ENCODE results near the gene SYF2.

Gene SYF2

GRCh38 chr1:25217015-25217414 is 15.3 kb downstream of the SYF2 start:
- no peaks in the 10 kb centered on the region for H3K4me1 ChIP-seq (ENCODE audit: low read length)
- no peak overlapping the region for H2AFZ ChIP-seq (ENCODE audit: low read length)
- H3K36me3 ChIP-seq (replicated peaks; ENCODE audit: insufficient read depth, low read length), result no peaks in the 10 kb centered on the region; the same call in none of the 2 replicates
- H3K4me2 ChIP-seq (ENCODE audit: low read depth, low read length), result no peak overlapping the region
- H3K4me3 ChIP-seq (ENCODE audit: low read length), result no peak overlapping the region
- no peaks in the 10 kb centered on the region for H4K20me1 ChIP-seq (ENCODE audit: insufficient read depth, low read length)
- no peak overlapping the region for H3K27ac ChIP-seq (ENCODE audit: low read length)
- TF ChIP-seq EZH2 (optimal IDR thresholded peaks at IDR 0.05; ENCODE audit: low read depth, low read length) (no peak), EZH2phosphoT487 (IDR thresholded peaks at IDR 0.05; ENCODE audit: low read length) (no peak)
- TF ChIP-seq, protein P1, sequence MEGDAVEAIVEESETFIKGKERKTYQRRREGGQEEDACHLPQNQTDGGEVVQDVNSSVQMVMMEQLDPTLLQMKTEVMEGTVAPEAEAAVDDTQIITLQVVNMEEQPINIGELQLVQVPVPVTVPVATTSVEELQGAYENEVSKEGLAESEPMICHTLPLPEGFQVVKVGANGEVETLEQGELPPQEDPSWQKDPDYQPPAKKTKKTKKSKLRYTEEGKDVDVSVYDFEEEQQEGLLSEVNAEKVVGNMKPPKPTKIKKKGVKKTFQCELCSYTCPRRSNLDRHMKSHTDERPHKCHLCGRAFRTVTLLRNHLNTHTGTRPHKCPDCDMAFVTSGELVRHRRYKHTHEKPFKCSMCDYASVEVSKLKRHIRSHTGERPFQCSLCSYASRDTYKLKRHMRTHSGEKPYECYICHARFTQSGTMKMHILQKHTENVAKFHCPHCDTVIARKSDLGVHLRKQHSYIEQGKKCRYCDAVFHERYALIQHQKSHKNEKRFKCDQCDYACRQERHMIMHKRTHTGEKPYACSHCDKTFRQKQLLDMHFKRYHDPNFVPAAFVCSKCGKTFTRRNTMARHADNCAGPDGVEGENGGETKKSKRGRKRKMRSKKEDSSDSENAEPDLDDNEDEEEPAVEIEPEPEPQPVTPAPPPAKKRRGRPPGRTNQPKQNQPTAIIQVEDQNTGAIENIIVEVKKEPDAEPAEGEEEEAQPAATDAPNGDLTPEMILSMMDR (IDR thresholded peaks at IDR 0.05; ENCODE audit: low read length), result no peak
- no peaks in the 10 kb centered on the region for H3K9me2 ChIP-seq (replicated peaks; ENCODE audit: insufficient read depth, low read length)
- no peaks in the 10 kb centered on the region; the same call in 1 of the 2 replicates for H3F3A ChIP-seq (ENCODE audit: insufficient read depth, low read length)
- no peak for DNase-seq
- H3K27me3 ChIP-seq (replicated peaks; ENCODE audit: insufficient read depth, low read length), result no peaks in the 10 kb centered on the region
- H3K9ac ChIP-seq (ENCODE audit: low read length), result no peak overlapping the region
- no peaks in the 10 kb centered on the region for H3K79me2 ChIP-seq (ENCODE audit: low read length)
- H3K9me3 ChIP-seq (replicated peaks; ENCODE audit: insufficient read depth, low read length), result no peaks in the 10 kb centered on the region

GRCh38 chr1:25216123-25216522 is 16.2 kb downstream of the SYF2 start:
- Histone ChIP-seq H2AFZ (ENCODE audit: low read length) (no peak overlapping the region), H3K9ac (ENCODE audit: low read length) (no peak overlapping the region), H3K4me3 (ENCODE audit: low read length) (no peak overlapping the region), H3K9me2 (replicated peaks; ENCODE audit: insufficient read depth, low read length) (no peaks in the 10 kb centered on the region), H3K36me3 (replicated peaks; ENCODE audit: insufficient read depth, low read length) (no peaks in the 10 kb centered on the region; the same call in 1 of the 2 replicates), H3F3A (ENCODE audit: insufficient read depth, low read length) (no peaks in the 10 kb centered on the region; the same call in 1 of the 2 replicates), H3K9me3 (replicated peaks; ENCODE audit: insufficient read depth, low read length) (no peaks in the 10 kb centered on the region), H3K4me1 (ENCODE audit: low read length) (no peaks in the 10 kb centered on the region), H3K4me2 (ENCODE audit: low read depth, low read length) (no peak overlapping the region), H3K27ac (ENCODE audit: low read length) (no peak overlapping the region), H3K27me3 (replicated peaks; ENCODE audit: insufficient read depth, low read length) (no peaks in the 10 kb centered on the region), H3K79me2 (ENCODE audit: low read length) (no peaks in the 10 kb centered on the region), H4K20me1 (ENCODE audit: insufficient read depth, low read length) (no peaks in the 10 kb centered on the region)
- DNase-seq, result no peak
- no peak for TF ChIP-seq EZH2phosphoT487 (IDR thresholded peaks at IDR 0.05; ENCODE audit: low read length)
- no peak for TF ChIP-seq EZH2 (optimal IDR thresholded peaks at IDR 0.05; ENCODE audit: low read depth, low read length)
- TF ChIP-seq, protein P1 (IDR thresholded peaks at IDR 0.05; ENCODE audit: low read length), result no peak

- H2AFZ ChIP-seq (ENCODE audit: low read length), result no peak overlapping the region
- no peaks in the 10 kb centered on the region for H3K4me1 ChIP-seq (ENCODE audit: low read length)
- H3K4me3 ChIP-seq (ENCODE audit: low read length), result no peak overlapping the region
- H3F3A ChIP-seq (ENCODE audit: insufficient read depth, low read length), result no peaks in the 10 kb centered on the region
- no peaks in the 10 kb centered on the region for H3K27me3 ChIP-seq (replicated peaks; ENCODE audit: insufficient read depth, low read length)
- H3K9ac ChIP-seq (ENCODE audit: low read length), result no peak overlapping the region
- DNase-seq, result no peak
- H3K9me2 ChIP-seq (replicated peaks; ENCODE audit: insufficient read depth, low read length), result no peaks in the 10 kb centered on the region
- no peak for TF ChIP-seq EZH2phosphoT487 (IDR thresholded peaks at IDR 0.05; ENCODE audit: low read length)
- TF ChIP-seq, protein P1 (IDR thresholded peaks at IDR 0.05; ENCODE audit: low read length), result no peak
- TF ChIP-seq EZH2 (optimal IDR thresholded peaks at IDR 0.05; ENCODE audit: low read depth, low read length), result no peak
- H3K27ac ChIP-seq (ENCODE audit: low read length), result no peak overlapping the region
- no peaks in the 10 kb centered on the region for H3K9me3 ChIP-seq (replicated peaks; ENCODE audit: insufficient read depth, low read length)
- no peaks in the 10 kb centered on the region for H4K20me1 ChIP-seq (ENCODE audit: insufficient read depth, low read length)
- H3K79me2 ChIP-seq (ENCODE audit: low read length), result no peaks in the 10 kb centered on the region
- no peak overlapping the region for H3K4me2 ChIP-seq (ENCODE audit: low read depth, low read length)
- no peaks in the 10 kb centered on the region for H3K36me3 ChIP-seq (replicated peaks; ENCODE audit: insufficient read depth, low read length)
These were observed 19.6 kb downstream of the SYF2 start for GRCh38 chr1:25212725-25213124.
